Muscle of back (tissue), 11 donors: ENCODE results near the gene CDK15. TPM values are rescaled to one million over a fixed set of nuclear protein-coding genes. Genes with fewer than 3 reads are reported as not detected.

Source experiments
- DNase-seq, 3 donors: peaks; one replicate each; pipeline versions ENCODE4 v3.0.0 to v3.0.0-alpha.2; 2013
- polyA plus RNA-seq, 10 donors: library from polyadenylated mRNA; unstranded; fragments of 120-200 nt; gene quantifications; one replicate each; pipeline ENCODE4 v1.2.1, GENCODE V29; 2013; ENCODE audit not compliant: insufficient read length in 10 of 10

The CDK15 gene
- polyA plus RNA-seq, 10 donors, result 0.67 to 2.7 (median 1.2) TPM

- no peak for DNase-seq
These were observed 130.5 kb downstream of the CDK15 start for GRCh38 chr2:201936817-201937216.

GRCh38 chr2:201937343-201937742 lies 131.0 kb downstream of the CDK15 start:
- no peak for DNase-seq

GRCh38 chr2:201938156-201938775 lies 131.9 kb downstream of the CDK15 start:
- no peak for DNase-seq

GRCh38 chr2:201938781-201939180 lies 132.4 kb downstream of the CDK15 start:
- DNase-seq, result no peak

- no peak for DNase-seq
These were observed 133.2 kb downstream of the CDK15 start for GRCh38 chr2:201939453-201939941.

- DNase-seq, result no peak
These were observed 136.2 kb downstream of the CDK15 start for GRCh38 chr2:201942531-201942930.

Other genes with a start within 250 kb of the CDK15 start
- gene TMEM237, start 163.0 kb upstream of the CDK15 start, polyA plus RNA-seq, result 10 to 100 TPM; 33.0 to 47.1 (median 38.3) TPM
- under 1 TPM in 9 of 10 donors, not detected in 1; 0.11 to 0.49 (median 0.14) TPM for gene MPP4, start 107.9 kb upstream of the CDK15 start, polyA plus RNA-seq
- 10 to 100 TPM; 12.6 to 20.2 (median 17.6) TPM for gene ALS2, start 25.6 kb upstream of the CDK15 start, polyA plus RNA-seq
- gene FZD7, start 227.3 kb downstream of the CDK15 start, polyA plus RNA-seq, result 10 to 100 TPM; 22.6 to 38.9 (median 29.8) TPM